ENCODE results near the gene TCF12.

The TCF12 gene

DNA sequence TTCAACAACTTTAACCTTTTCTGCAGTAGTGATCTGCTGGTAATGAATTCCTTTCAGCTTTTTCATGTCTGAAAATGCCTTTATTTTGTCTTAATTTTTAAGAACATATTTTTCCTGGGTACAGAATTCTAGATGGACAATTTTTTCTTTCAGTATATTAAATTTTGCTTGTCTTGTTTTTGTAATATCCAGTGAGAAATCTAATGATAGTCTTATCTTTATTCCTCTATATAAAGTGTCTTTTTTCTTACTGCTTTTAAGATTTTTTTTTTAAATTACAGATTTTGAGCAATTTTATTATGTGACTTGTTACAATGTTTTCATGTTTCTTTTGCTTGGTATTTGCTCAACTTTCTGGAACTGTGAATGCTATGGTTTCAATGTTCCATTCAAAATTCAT lies 38.1 kb downstream of the TCF12 start:
- DNase-seq (ENCODE audit: insufficient read length, low spot score), result no peak

DNA sequence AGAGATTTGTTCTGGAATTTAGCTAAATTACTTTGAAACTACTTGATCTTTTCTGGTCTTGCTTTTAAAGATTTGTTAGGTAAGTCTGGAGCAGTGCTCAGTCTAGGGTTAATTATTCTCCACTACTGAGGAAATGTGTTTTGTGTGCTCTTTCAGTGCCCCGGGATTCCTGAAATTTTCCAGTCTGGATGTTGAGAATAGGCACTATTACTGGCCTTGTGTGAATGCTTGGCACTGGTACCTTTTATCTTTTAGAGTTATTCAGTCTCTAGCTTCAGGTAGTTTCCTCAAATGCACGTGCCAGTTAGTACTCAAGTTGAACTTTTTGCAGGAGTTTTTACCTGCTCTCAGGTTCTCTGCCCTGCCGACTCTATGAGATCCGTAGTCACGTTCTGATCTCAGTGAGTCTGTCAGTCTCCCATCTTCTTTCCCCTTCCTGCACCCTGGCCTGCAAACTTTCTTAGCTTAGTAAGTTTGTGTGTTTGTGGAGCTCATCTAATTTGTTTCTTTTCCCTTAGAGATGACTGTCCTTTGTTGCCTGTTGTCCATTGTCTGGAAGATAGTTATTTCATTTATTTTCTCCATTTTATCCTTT lies 39.5 kb downstream of the TCF12 start:
- DNase-seq (ENCODE audit: insufficient read length, low spot score), result no peak
- FAIRE-seq, result no peak
- TF ChIP-seq, protein P1, sequence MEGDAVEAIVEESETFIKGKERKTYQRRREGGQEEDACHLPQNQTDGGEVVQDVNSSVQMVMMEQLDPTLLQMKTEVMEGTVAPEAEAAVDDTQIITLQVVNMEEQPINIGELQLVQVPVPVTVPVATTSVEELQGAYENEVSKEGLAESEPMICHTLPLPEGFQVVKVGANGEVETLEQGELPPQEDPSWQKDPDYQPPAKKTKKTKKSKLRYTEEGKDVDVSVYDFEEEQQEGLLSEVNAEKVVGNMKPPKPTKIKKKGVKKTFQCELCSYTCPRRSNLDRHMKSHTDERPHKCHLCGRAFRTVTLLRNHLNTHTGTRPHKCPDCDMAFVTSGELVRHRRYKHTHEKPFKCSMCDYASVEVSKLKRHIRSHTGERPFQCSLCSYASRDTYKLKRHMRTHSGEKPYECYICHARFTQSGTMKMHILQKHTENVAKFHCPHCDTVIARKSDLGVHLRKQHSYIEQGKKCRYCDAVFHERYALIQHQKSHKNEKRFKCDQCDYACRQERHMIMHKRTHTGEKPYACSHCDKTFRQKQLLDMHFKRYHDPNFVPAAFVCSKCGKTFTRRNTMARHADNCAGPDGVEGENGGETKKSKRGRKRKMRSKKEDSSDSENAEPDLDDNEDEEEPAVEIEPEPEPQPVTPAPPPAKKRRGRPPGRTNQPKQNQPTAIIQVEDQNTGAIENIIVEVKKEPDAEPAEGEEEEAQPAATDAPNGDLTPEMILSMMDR (IDR thresholded peaks at IDR 0.05; ENCODE audit: insufficient read depth, missing control alignments), result no peak

More for the DNA sequence above, 38.1 kb downstream of the TCF12 start:
- FAIRE-seq, result no peak
- TF ChIP-seq, protein P1 (IDR thresholded peaks at IDR 0.05; ENCODE audit: insufficient read depth, missing control alignments), result no peak

DNA sequence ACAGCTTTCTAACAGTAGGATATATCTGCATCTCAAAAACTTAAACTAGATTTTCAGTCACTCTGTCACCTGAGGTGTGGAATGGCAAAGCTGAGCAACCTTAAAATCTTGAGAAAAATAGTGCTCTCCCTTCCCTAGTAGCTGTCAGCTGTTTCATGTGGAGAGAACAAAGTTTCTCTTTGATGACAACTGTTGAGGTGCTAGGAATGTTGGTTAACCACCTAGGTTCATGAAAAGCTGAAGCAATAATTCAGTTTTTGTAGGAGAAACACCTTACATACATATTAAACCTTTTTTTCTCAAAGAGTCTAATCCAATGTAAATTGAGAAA lies 40.8 kb downstream of the TCF12 start:
- no peak for FAIRE-seq
- DNase-seq (ENCODE audit: insufficient read length, low spot score), result no peak
- TF ChIP-seq, protein P1 (IDR thresholded peaks at IDR 0.05; ENCODE audit: insufficient read depth, missing control alignments), result no peak

DNA sequence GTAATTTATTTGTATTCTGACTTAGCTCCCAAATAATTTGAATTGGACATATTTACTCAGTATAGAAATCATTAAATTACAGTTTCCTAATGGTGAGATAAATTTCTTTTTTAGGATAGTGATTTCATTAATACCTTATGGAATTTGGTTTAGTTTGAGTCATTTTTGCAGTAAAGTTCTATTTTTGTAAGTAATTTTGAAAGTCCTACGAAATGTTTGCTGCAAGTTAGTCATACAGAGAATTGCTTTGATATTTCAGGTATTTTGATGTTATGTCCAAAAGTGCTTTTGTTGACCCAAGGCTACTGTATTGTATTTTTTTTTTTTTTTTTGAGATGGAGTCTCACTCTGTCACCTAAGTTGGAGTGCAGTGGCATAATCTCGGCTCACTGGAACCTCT lies 41.7 kb downstream of the TCF12 start:
- TF ChIP-seq, protein P1 (IDR thresholded peaks at IDR 0.05; ENCODE audit: insufficient read depth, missing control alignments), result no peak
- FAIRE-seq, result no peak
- DNase-seq (ENCODE audit: insufficient read length, low spot score), result no peak

DNA sequence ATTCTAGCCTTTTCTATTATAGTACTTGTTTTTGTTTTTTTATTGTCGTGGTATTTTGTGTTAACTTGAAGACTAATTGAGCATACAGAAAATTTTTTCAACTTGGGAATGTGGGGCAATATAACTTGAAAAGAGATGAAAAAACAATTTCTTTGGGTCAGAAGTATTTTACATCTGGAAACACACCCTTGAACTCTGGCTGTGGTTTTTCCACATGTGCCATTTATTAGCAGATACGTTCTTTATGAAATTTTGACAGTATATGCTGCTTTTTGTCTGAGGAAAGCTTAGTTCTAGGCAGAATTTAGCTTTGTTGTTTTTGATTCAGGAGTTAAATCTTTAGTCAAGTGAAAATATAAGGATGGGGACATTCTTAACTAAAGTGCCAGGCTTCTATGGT lies 44.7 kb downstream of the TCF12 start:
- DNase-seq (ENCODE audit: insufficient read length, low spot score) (no peak), FAIRE-seq (no peak)
- TF ChIP-seq, protein P1 (IDR thresholded peaks at IDR 0.05; ENCODE audit: insufficient read depth, missing control alignments), result no peak

DNA sequence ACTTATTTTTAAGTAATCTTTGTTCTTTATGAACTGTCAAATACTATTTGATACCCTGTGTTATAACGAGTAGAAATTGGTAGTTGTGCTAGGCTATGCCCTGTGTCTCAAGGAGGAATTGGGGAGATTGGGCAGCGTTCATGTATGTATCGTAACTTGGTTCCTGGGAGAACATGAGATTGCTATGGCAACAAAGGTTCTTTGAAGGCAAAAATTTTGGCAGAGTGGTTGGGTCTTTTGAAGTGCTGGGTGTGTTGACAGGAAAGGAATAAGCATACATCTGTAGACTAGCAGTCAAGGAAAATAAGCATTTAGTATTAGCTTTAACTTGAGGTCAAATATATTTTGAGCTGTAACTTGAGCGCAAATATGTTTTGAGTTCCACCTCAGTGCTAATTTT lies 45.3 kb downstream of the TCF12 start:
- TF ChIP-seq, protein P1 (IDR thresholded peaks at IDR 0.05; ENCODE audit: insufficient read depth, missing control alignments), result no peak
- FAIRE-seq, result no peak

DNA sequence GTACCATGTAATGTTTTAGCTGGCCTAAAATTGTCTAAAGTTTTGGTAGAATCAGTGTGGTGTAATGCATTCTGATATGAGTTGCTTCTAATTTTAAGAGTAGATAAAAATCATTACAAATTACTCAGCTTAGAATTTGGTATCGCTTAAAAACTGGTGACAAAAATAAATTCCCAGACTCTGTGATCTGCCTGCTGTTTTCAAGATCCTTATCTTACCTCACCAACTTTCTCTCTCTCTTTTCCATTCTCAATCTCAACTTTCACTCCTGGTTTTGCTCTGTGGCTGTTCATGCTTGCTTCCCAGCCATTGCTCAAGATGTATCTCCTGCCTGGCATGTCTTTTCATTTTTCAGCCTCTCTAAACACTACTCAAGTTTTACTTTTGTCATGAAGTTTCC lies 45.7 kb downstream of the TCF12 start:
- TF ChIP-seq, protein P1 (IDR thresholded peaks at IDR 0.05; ENCODE audit: insufficient read depth, missing control alignments), result no peak
- FAIRE-seq (no peak), DNase-seq (ENCODE audit: insufficient read length, low spot score) (no peak)

More for the DNA sequence above, 45.3 kb downstream of the TCF12 start:
- no peak for DNase-seq (ENCODE audit: insufficient read length, low spot score)
